Stimulated activated CD8-positive, alpha-beta memory T cell treated with anti-CD3 and anti-CD28 coated beads, Interleukin-7, amount 100 ng/mL, for 4 hours (primary cell): ENCODE data around the gene ZNF140.

Experiments used
- DNase-seq, 2 donors: peaks; one replicate each; pipeline ENCODE4 v3.0.0-alpha.2; 2020; ENCODE audit warnings: low read depth in 2 of 2

The ZNF140 gene

GRCh38 chr12:133130038-133130807 lies 49.5 kb downstream of the ZNF140 start, which contains the start of the genes ZNF10 and ZNF891:
ZNF10 (plus strand) TSS chr12:133130627; CDS start chr12:133144493, 13,866 bp downstream.
ZNF891 (minus strand) TSS chr12:133130274; CDS start chr12:133121918, 8,356 bp downstream.
- peak; percentile 91 to 94 for DNase-seq

GRCh38 chr12:133130808-133131128 lies 50.0 kb downstream of the ZNF140 start:
- DNase-seq: peak in 1 of 2 donors; percentile 26

- no peak for DNase-seq
Measured at GRCh38 chr12:133135747-133136146, 55.0 kb downstream of the ZNF140 start.

- no peak for DNase-seq
Measured at GRCh38 chr12:133145981-133146380, 65.3 kb downstream of the ZNF140 start.

- DNase-seq: no peak
Measured at GRCh38 chr12:133156125-133156690, 75.5 kb downstream of the ZNF140 start.
